HG02642 (cell line): ENCODE results near the gene TMEM45B.
"Not testable (repeated sequence)": the region's sequence is repeated elsewhere in the genome, so short reads cannot be mapped to it uniquely, and the experiment has no call there.

Experiments
- ATAC-seq: cut with Tn5 transposase; IDR thresholded peaks from one replicate; pipeline ENCODE4 v1.9.1; 2021; ENCODE audit warnings: mild to moderate bottlenecking; ENCODE audit not compliant: unreplicated experiment, poor library complexity

The TMEM45B gene

DNA sequence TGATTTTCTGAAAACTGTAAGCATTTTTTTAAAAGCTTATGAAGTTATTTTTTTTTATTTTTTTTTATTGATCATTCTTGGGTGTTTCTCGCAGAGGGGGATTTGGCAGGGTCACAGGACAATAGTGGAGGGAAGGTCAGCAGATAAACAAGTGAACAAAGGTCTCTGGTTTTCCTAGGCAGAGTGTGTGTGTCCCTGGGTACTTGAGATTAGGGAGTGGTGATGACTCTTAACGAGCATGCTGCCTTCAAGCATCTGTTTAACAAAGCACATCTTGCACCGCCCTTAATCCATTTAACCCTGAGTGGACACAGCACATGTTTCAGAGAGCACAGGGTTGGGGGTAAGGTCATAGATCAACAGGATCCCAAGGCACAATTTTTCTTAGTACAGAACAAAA, 31.7 kb downstream of the TMEM45B start:
- not testable (repeated sequence) for ATAC-seq

DNA sequence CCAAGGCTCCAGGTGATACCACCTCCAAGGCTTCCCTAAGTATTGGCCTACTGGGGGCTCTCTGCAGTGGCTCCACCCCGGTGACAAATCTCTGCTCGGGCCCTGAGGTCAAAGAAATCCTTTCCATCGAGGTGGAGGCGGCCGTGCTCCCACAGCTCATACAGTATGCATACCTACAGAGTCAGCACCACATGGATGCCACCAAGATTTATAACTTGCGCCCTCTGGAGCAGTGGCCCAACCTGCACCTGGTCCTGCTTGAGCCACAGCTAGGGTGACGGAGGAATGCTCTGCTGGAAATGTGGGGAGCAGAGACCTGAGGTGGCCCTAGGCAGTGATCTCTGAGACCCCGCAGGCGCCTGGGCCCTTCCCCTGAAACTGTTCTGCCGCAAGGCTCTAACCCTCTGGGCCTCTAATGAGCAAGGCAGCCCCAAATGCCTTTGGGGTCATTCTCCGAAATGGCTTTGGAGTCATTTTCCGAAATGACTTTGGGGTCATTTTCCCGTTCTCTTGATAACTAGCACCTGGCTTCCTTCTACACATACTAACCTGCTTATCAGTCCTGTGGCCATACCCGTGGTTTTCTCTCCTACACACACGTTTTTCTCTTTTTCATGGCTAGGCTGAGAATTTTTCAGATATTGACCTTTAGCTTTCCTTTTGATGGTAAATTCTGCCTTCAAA, 33.9 kb downstream of the TMEM45B start:
- ATAC-seq, result no peak

DNA sequence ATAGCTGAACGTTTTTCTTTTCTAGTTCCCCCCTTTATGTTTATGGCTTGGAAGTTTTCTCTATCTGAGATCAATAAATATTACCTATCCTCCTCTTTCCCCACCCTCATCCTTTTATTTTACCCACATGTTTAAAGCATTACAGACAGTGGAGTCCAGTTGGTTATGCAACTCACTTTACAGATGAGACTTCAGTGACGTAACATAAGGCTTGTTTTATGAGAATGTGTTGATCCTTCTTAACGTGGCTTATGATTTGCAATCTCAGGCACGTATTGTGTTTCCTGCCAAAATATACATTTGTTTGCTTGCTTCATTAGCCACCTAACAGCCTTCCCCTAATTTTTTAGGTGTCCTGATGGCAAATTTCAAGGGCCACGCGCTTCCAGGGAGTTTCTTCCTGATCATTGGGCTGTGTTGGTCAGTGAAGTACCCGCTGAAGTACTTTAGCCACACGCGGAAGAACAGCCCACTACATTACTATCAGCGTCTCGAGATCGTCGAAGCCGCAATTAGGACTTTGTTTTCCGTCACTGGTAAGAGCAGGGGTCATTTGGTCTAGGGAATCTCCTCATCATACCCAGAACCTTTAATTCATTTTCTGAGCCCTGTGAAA, 36.6 kb downstream of the TMEM45B start:
- no peak for ATAC-seq

DNA sequence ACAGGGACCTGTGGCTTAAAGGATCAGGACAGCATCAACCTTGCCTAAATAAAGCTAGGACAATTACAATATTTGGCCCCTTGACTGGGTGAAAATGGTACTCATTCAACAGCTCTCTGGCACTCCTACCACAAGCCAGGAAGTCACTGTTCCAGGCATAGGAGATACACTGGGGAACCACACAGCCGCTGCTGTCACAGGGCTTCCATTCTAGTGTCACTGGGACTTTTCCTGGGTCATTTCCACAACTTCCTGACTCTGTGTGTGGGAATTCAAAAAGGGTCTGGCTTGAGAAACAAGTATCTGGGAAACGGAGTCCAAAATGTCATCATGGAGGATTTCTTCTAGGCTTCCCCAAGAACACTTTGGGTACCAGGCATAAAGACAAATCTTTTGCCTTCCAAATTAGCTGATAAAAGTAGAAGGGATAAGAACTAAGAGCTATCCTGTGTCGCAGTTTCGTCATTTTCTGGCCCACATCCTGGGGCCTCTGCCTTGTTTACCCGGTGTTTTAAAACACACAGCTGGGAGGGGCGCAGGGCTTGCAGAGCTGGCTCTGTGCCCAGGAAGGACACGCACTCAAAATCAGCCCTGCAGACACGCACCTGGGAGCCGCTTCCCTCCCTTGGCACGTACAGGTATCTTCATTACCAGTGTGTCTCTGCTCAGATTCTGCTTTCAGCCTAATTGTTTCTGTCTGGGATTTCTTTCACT, 38.0 kb downstream of the TMEM45B start:
- no peak for ATAC-seq

DNA sequence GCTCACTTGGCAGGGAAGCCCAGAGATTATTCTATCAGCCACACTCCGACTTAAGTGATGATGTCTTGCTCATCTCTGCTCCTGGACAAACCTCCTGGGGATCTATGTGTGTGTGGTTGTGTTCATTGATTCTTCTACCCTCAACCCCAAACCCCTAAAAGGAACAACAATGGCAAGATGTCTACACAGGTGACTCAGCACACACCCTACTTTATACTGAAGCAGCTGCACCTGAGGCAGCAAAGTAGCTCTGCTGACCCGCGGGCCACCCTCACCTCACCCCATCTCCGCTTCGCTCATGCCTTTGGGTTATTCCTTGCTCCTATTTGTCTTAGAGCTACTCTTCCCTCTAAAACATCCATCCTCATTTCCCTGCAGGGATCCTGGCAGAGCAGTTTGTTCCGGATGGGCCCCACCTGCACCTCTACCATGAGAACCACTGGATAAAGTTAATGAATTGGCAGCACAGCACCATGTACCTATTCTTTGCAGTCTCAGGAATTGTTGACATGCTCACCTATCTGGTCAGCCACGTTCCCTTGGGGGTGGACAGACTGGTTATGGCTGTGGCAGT, 38.7 kb downstream of the TMEM45B start:
- ATAC-seq, result no peak

DNA sequence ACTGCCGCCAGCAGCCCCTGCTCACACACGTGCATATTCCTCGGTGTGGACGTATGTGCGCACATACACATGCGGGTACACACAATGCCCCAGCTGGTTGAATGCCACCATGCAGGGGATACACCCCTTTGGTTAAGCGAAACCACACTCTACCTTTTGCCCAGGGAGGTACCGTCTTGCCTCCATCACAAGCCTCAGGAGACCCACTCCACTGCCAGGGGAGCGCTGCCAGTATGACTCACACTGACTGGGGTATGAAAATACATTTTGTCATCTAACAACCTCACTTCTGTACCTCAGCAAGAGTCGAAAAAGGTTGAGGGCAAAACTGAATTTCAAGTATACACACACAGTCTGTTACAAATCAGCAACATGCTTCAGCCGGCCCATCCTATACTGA, 39.4 kb downstream of the TMEM45B start:
- ATAC-seq, result no peak

DNA sequence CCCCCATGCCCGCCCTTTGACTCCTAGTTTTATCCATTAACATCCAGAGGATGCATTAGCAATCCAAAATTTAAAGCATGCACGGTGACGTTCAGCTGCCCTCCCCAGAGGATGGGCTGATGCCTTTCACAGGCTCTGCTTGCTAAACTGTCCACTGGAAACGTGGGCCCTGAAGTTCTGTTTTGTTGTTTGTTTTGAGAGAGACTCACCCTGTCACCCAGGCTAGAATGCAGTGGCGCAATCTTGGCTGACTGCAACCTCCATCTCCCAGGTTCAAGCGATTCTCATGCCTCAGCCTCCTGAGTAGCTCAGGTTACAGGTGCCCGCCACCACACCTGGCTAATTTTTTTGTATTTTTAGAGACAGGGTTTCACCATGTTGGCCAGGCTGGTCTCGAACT, 40.4 kb downstream of the TMEM45B start:
- ATAC-seq, result no peak

DNA sequence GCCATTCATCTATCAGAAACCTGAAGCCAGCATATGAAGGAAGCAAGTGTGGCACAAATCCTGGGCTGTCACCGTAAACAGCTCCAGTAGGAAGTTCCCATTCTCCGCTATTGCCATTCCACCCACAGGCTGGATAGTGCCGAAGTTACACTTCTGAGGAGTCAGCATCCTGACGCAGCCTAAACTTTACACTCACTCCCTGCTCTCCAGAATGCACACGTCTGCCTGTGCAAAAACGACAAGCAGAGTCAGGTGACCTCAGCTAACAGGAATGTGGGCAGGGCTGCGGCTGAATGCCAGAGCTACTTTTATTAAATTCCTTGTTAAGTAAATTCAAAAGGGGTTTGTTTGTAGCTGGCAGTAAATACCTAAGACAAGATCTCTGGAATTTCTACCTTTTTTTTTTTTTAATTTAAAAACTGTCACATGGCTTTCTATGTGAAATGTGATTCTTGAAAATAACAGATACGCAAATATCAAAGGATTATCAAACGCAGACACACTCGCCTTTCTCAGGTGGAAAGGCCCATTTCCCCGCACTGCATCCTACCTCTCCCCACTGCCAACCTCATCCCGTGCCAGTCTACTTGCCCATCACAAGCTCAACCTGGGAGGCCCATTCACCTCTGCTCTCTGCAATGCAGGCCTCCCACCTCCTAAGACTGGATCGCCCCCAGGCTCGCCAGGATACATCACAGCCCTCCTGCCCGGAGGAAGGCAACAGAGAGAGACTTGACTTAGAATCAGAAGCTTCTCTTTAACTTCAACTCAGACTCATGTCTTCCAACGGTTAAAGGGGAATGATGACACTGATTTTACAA, 46.3 kb downstream of the TMEM45B start:
- no peak for ATAC-seq

DNA sequence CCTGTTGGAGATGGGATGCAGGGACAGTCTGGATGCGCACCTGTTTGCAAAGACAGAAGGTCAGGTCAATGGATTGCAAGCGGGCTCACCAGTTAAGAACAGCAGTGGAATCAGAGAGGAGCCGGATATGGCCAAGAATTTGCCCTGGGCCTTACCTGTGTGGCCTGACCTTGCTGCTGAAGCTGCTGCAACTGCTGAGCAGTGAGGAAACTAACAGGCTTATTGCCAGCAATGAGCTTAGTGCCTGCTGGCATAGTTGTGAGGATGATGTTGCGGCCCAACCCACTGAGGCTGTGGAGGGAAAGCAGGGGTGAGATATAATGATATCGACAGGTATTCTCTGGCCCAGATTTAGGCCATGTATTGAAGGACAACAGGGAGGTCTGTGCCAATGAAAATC, 49.2 kb downstream of the TMEM45B start:
- ATAC-seq, result no peak

DNA sequence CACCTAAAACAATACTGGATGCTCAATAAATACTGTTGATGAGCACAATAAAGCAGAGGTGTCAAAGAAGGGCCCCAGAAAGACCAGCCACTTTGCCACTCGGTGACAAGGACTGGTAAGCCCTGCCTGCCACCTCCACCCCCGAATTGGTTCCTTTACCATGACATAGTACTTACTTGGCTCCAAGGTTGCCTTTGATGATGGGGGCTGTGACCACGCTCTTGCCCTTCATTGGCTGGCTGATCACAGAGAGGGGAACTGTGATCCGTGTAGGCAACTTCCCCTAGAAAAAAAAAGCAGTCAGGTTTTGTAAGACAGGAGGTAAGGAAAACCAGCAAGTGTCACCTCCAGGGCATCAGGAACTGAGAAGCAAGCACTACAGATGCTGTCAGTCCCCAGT, 50.1 kb downstream of the TMEM45B start:
- ATAC-seq, result no peak

DNA sequence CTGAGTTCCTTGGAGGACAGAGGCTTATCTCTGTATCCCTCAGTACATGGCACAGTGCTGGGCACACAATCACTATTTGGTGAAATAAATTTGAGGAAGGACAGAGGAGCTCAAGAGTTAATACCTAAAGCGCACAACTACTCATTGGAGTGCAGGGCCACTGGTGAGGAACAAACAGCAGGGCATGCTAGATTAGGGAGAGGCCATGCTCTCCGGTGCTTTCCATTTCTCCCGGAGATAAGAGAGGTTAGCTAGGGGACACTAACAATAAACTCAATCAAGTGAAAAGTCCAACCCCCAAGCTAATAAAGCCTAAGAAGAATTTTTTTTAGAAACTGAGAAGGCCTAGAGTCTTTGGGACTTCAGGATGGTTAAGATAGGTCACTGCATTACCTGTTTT, 50.7 kb downstream of the TMEM45B start:
- ATAC-seq, result no peak

DNA sequence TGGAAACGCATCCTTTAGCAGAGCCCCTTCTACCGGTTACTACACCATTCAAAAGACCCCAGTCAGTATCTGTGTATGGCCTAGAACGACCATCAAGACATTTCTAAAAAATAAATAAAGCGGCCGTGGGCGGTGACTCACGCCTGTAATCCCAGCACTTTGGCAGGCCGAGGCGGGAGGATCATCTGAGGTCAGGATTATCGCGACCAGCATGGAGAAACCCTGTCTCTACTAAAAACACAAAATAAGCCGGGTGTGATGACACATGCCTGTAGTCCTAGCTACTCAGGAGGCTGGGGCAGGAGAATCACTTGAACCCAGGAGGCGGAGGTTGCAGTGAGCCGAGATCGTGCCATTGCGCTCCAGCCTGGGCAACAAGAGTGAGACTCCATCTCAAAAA, 53.0 kb downstream of the TMEM45B start:
- not testable (repeated sequence) for ATAC-seq

DNA sequence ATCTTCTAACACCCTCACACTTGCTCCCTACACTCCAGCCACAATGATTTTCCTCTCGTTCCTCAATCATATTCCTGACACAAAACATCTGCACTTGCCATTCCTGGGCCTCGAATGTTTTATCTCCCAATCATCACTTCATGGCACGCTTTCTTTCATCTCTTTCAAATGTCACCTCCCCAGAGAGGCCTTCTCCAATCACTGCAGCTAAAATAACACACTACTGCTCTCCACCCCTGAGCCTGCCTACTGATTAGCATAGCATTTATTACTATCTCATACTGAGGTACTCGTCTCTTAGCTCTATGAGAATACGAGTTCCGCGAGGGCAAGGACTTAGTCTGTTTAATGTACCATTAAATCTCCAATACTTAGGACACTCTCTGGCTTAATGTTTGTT, 56.3 kb downstream of the TMEM45B start:
- ATAC-seq, result no peak

DNA sequence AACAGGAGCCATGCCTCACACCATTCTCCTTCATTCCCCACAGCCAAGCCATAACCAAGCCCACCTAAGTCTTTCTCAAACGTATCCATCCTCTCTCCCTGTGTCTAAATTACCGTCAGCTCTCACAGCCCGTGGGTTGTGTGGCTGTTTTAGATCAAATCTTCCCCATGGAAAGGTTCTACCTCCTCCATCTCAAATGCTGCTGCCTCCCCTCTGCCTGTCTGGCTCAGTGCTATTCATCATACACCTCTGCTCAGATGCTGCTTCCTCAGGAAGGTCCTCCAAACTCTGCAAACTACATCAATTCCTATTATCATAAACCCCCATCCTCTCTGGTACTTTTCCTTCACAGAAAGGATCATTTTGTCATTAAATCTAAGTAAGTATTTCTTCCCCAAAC, 64.7 kb downstream of the TMEM45B start:
- no peak for ATAC-seq

DNA sequence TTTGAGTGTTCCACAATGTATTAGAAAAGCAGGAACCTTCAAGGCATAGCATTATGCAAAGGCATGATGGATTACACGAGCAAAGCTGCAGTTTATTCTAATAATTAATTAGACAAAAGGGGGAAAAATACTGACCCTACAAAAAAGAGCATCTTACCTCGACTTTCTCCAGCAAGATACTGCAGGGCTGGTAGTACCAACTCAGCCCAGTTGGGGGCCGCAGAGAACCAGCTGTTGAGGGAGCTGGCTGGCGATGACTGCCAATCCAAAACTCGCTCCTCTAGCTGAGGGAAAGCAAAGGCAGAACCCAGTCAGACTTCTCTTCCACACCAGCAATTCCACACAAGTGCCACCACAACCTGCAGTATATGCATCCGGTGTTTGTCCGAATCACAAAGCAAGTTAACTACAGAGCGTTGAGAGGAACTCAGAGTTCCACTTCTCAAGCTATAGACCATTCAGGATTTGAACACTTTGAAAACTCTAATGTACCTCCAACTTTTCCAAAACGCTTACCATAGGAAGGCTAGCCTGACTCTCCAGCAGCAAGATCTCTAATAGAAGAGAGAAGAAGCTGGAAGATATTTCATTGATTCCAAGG, 66.0 kb downstream of the TMEM45B start:
- ATAC-seq, result no peak

DNA sequence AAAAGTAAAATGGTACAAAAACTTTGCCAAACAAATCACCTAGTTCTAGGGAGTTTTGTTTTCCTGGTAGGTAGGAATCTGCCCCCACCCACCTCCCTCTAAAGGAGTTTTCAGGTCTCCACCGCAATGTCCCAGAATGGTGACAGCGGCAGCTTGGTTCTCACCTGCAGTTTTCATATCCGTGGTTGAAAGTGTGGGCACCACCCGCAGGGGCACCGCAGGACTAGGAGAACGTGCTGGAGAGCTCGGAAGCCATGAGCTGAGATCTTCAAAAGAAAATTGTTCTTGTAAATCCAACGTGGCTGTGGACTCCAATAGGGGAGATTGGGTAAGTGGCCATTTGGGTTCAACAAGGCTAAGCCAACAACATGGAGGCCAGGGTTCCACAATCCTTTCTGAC, 68.9 kb downstream of the TMEM45B start:
- ATAC-seq, result no peak

DNA sequence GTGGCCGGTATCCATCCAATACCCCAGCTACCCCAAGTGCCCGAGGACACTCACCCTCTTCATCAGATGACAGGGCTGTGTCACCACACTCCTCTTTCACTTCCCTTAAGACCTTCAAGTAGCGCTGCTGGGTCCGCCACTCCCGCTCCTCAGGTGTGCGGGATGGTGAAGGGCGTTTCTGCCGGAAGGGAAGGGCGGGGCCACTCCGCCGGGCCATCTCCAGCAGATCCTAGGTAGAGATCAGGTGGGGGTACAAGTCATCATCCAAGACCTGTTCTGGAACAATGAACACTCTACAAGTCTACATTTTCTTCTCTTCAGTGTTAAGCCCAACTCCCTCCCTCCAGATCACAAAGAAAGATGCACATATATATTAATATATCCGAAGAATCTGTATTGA, 69.7 kb downstream of the TMEM45B start:
- no peak for ATAC-seq

DNA sequence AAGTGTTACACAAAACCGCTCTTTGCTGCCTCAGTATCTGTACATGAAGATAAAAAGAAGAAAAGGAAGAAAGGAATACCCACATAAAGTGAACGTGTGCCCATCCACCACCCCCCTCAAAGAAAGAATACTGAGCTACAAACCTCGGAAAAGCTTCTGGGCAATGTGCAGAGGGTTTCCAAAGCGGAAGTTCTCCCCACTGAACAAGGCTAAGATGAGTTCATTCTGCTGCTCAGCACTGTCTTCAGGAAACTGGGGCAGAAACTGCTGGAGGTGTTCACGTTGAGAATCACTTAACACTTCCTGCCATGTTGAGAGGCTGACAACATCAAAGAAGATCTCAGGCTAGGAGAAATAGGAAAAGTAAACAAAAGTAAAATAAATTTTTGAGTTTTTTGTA, 72.8 kb downstream of the TMEM45B start:
- no peak for ATAC-seq

DNA sequence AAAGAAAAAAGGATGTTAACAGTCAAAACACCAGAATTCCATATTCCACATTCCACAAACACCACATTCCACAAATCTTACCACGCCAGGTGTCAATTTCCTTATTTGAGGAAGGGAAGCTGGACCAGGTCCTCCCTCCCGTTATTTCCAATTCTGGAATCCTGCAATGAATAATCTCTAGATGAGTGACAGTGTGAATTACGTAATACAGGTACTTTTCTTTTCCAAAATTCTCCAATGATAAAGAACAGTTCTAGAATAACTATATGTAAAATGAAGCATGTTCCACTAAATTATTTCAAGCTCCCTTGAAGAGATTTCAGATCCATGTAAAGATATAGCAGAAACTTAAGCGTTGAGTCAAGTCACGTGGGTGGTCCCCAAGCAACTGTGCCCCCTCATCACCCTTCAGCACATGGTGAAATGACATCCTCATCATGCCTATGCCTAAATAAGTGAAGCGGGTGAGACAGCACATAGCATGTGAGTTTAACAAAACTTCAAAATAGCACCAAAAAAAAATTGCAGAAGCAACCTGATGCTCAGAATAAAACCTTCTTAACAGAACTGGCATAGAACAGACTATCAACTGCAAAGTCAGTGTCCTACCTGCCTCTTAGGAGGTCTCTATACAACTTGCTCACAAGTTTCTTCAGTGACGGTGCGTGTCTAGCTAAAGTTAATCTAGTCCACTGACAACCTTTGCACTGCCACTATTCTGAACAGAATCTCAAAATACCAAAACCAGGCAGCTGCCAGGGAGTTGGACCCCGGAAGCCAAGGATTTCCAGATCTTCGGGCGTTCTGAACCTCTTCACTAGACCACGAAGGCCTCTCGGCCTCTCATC, 78.9 kb downstream of the TMEM45B start:
- peak; percentile 15 for ATAC-seq
